Gastrocnemius medialis (tissue), 4 donors: Measurements from ENCODE around the gene HAUS7. TPM values are rescaled to one million over a fixed set of nuclear protein-coding genes. Genes with fewer than 3 reads are reported as not detected.

Source experiments
- ATAC-seq, 2 donors: fragments of 150-250 bp; one replicate each; pipeline ENCODE4 v1.9.1; 2016
- DNase-seq, 2 donors: peaks; one replicate each; pipeline ENCODE4 v3.0.0-alpha.2; 2019
- H3K27ac ChIP-seq, 4 donors: fragments of 200-600 bp; sonication (generic); 1 replicate in 1 of 4; 2 replicates in 3 of 4; pipeline ENCODE4 v1.5.1; 2016 to 2018; ENCODE audit warnings: mild to moderate bottlenecking in 2 of 4, moderate library complexity in 1 of 4
- H3K27me3 ChIP-seq, 3 donors: fragments of 200-600 bp; sonication (generic) in 2 of 3; 1 replicate in 1 of 3; 2 replicates in 2 of 3; pipeline versions ENCODE4 v1.5.1 to v1.6.0; 2016 to 2019; ENCODE audit warnings: mild to moderate bottlenecking in 1 of 3, moderate library complexity in 1 of 3
- H3K36me3 ChIP-seq, 2 donors: fragments of 200-600 bp; sonication (generic) in 1 of 2; one replicate each; pipeline ENCODE4 v1.5.1; 2017 to 2018
- H3K4me1 ChIP-seq, 2 donors: fragments of 200-600 bp; sonication (generic) in 1 of 2; one replicate each; pipeline ENCODE4 v1.5.1; 2016 to 2017; ENCODE audit warnings: mild to moderate bottlenecking in 2 of 2
- H3K4me3 ChIP-seq, 4 donors: fragments of 200-600 bp; sonication (generic) in 3 of 4; 1 replicate in 1 of 4; 2 replicates in 3 of 4; pipeline ENCODE4 v1.5.1; 2016 to 2019; ENCODE audit warnings: mild to moderate bottlenecking in 2 of 4
- H3K9me3 ChIP-seq, 3 donors: fragments of 200-600 bp; sonication (generic) in 2 of 3; 1 replicate in 1 of 3; 2 replicates in 2 of 3; pipeline ENCODE4 v1.5.1; 2016 to 2019
- CTCF ChIP-seq, 5 experiments: fragments of 450-650 bp in 3 of 5; fragments of 200-600 bp in 2 of 5; sonication (generic) in 2 of 5; IDR thresholded peaks in 4 of 5; conservative IDR thresholded peaks in 1 of 5; 1 replicate in 4 of 5; 2 replicates in 1 of 5; pipeline ENCODE4 v1.5.1; 2016 to 2019; ENCODE audit warnings: antibody characterized with exemption in 5 of 5, mild to moderate bottlenecking in 3 of 5, moderate library complexity in 3 of 5
- POLR2A ChIP-seq, 2 donors: fragments of 450-650 bp; IDR thresholded peaks; one replicate each; pipeline ENCODE4 v1.6.1; 2017; ENCODE audit warnings: antibody characterized with exemption in 2 of 2, mild to moderate bottlenecking in 2 of 2, moderate library complexity in 2 of 2
- in situ Hi-C, 4 donors: fragments of 200-750 bp; cut with MboI; loops; one replicate each; pipeline versions ENCODE4 v1.15.0 to v1.8.0; 2017; ENCODE audit warnings: low sequenced_read_pairs in 4 of 4
- intact Hi-C: fragments of 100-400 bp; cut with DNase I; formaldehyde crosslinking; loops from one replicate; pipeline ENCODE4 v1.15.1; 2023; ENCODE audit warnings: low total_unique reads
- total RNA-seq, 4 donors: library from RNA; depleted of rRNA; stranded (reverse); fragments of >200 nt; gene quantifications; one replicate each; pipeline versions ENCODE4 v1.1.0 to v1.2.3, GENCODE V29; 2016

HAUS7 gene
- total RNA-seq, 4 donors from 2014 or later: 10.6 to 19.8 (median 13.2) TPM

DNA sequence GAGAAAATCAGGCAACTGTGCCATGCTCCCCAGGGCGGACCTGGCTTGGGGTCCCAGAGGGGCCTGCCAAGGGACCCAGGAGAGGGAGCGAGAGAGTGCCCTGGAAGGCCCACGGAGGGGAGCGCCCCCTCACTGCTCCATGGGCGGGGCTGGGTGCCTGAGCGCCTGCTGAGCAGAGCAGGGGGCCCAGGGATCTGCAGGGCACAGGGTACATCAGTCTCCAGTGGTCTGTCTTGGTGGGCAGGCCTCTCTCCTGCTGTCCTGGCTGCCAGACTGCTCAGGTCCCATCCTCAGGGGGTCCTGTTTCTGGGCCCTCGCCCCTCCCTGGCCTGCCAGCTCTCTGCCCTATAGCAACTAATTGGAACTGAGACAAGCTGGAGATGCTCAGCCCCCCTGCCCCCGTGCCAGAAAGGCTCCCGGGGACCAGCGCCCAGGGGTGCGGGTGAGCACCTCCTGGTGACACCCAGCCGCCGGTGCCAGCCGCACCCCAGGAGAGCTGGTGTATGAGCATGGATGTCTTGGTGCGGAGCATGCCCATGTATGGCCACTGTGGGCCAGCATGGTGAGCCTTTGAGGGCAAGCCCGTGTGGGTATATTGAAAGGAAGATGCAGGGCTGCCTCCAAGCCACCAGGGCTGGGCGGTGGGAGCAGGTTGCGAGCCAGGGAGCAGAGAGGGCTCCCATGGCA, 25.7 kb upstream of the HAUS7 start:
- in situ Hi-C loops: no loop called here
- Histone ChIP-seq H3K9me3 (no peaks in the 10 kb centered on the region), H3K27me3 (peaks cover 0 to 17% (median 4%) of the 10 kb centered on the region in 3 donors), H3K36me3 (no peaks in the 10 kb centered on the region), H3K4me3 (peak overlapping the region in 1 of 4 donors; percentile 39), H3K4me1 (no peaks in the 10 kb centered on the region), H3K27ac (no peak overlapping the region)
- no peak for TF ChIP-seq POLR2A (IDR thresholded peaks at IDR 0.05)
- no peak for TF ChIP-seq CTCF (IDR thresholded peaks at IDR 0.05 in 4 of 5, conservative IDR thresholded peaks at IDR 0.05 in 1 of 5)
- no peak for ATAC-seq
- no peak for DNase-seq
- intact Hi-C loops: no loop called here

DNA sequence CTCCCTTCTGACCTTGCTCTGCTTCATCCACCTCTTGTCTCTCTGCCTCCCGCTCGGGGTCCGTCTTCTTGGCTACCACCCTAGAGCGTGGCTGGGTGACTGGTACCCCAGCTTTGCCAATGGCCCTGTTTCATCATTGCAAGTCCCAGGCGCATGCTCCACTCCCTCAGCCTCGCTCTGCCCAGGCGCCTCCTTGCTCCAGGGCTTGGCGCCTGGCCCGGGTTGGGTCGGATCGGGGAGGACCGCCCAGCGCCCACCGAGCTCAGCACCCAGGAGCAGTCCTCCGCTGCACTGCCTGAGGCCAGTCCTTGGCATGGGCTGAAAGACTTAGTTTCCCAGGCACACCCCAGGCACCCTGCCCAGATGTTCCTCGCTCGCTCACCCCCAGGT, 25.0 kb upstream of the HAUS7 start:
- peak overlapping the region in 2 of 4 donors; percentile 34 to 43 for H3K27ac ChIP-seq
- in situ Hi-C loops: no loop called here

DNA sequence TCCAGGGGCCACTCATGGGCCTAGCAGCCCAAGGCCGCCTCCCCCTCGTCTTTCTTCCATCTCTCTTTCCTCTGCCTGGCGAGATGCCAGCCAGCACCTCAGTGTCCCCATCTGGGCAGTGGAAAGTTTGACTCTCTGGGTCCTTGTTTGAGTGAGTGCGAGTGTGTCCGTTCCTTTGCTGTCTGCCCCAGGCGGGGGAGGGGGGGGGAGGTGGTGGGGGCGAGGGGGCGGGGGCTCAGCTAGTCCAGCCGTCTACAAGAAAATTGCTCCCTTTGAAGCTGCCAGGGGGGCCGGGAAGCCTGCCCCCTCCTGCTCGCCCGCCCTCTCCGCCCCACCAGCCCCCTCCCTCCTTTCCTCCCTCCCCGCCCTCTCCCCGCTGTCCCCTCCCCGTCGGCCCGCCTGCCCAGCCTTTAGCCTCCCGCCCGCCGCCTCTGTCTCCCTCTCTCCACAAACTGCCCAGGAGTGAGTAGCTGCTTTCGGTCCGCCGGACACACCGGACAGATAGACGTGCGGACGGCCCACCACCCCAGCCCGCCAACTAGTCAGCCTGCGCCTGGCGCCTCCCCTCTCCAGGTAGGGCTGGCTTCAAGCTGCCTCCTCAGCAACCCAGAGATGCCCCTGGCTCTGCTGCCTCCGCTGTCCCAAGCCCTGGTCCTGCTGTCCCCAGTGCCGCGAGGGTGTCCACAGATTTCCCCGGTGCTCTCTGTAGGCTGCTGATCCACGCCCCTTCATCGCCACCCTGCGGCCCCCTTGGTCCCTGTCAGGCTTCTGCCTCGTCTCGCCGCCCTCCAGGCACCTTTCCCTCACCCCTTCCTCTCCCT, 24.4 kb upstream of the HAUS7 start, which contains the start of gene BGN:
Gene BGN, plus strand, starts transcription at position 440 of the 821 bp plus-strand sequence. CDS start 9,652 bp downstream, outside the sequence.
- H3K27me3 ChIP-seq: peaks cover 0 to 14% (median 4%) of the 10 kb centered on the region in 3 donors
- DNase-seq: no peak
- no peaks in the 10 kb centered on the region for H3K4me1 ChIP-seq
- peak within 1 kb of the TSS in 3 of 4 donors; percentile 29 to 43 (median 34) for H3K27ac ChIP-seq
- H3K4me3 ChIP-seq: peak within 1 kb of the TSS in 1 of 4 donors; percentile 39
- TF ChIP-seq CTCF (IDR thresholded peaks at IDR 0.05 in 4 of 5, conservative IDR thresholded peaks at IDR 0.05 in 1 of 5): peak in 3 of 5 experiments; percentile 10 to 28 (median 19)
- TF ChIP-seq POLR2A (IDR thresholded peaks at IDR 0.05): no peak
- ATAC-seq: peak in 1 of 2 donors; percentile 33
- in situ Hi-C loops (no loop called here), intact Hi-C loops (no loop called here)
- no peaks in the 10 kb centered on the region for H3K9me3 ChIP-seq
- no peaks in the 10 kb centered on the region for H3K36me3 ChIP-seq

More for the DNA sequence above, 25.0 kb upstream of the HAUS7 start:
- ATAC-seq (no peak), DNase-seq (no peak)
- no peak for TF ChIP-seq POLR2A (IDR thresholded peaks at IDR 0.05)
- TF ChIP-seq CTCF (IDR thresholded peaks at IDR 0.05 in 4 of 5, conservative IDR thresholded peaks at IDR 0.05 in 1 of 5): no peak
- Histone ChIP-seq H3K4me1 (no peaks in the 10 kb centered on the region), H3K4me3 (peak overlapping the region in 1 of 4 donors; percentile 39), H3K27me3 (peaks cover 0 to 17% (median 4%) of the 10 kb centered on the region in 3 donors), H3K9me3 (no peaks in the 10 kb centered on the region), H3K36me3 (no peaks in the 10 kb centered on the region)
- intact Hi-C loops: no loop called here

GRCh38 chrX:153494061-153494460, 23.7 kb upstream of the HAUS7 start:
- no peaks in the 10 kb centered on the region for H3K36me3 ChIP-seq
- in situ Hi-C loops: no loop called here
- intact Hi-C loops: no loop called here
- peaks cover 0 to 9% (median 4%) of the 10 kb centered on the region in 3 donors for H3K27me3 ChIP-seq
- no peaks in the 10 kb centered on the region for H3K9me3 ChIP-seq
- H3K27ac ChIP-seq: peak overlapping the region in 1 of 4 donors; percentile 34
- no peak overlapping the region for H3K4me3 ChIP-seq
- no peaks in the 10 kb centered on the region for H3K4me1 ChIP-seq
- TF ChIP-seq POLR2A (IDR thresholded peaks at IDR 0.05) (no peak), CTCF (IDR thresholded peaks at IDR 0.05 in 4 of 5, conservative IDR thresholded peaks at IDR 0.05 in 1 of 5) (no peak)
- no peak for DNase-seq
- ATAC-seq: no peak
